GM18909 (cell line): Measurements from ENCODE around the gene GRIN2A.
A peak's percentile ranks its signal among the peaks of the same experiment; 100 is the strongest.

Source experiments
- ATAC-seq: cut with Tn5 transposase; IDR thresholded peaks from one replicate; pipeline ENCODE4 v1.9.1; 2021; ENCODE audit warnings: mild to moderate bottlenecking; ENCODE audit not compliant: unreplicated experiment, poor library complexity

The GRIN2A gene

GRCh38 chr16:10189861-10190390 lies 7.7 kb upstream of the GRIN2A start:
- ATAC-seq, result no peak

- no peak for ATAC-seq
Measured at GRCh38 chr16:10188236-10188635, 6.0 kb upstream of the GRIN2A start.

- ATAC-seq, result peak; percentile 56
Measured at GRCh38 chr16:10181196-10182162, 749 bp downstream of the GRIN2A start.

GRCh38 chr16:10180771-10181163 lies 1.5 kb downstream of the GRIN2A start:
- no peak for ATAC-seq

GRCh38 chr16:10180042-10180770 lies 2.0 kb downstream of the GRIN2A start:
- ATAC-seq, result no peak

- no peak for ATAC-seq
Measured at GRCh38 chr16:10178526-10178925, 3.7 kb downstream of the GRIN2A start.

- ATAC-seq, result no peak
Measured at GRCh38 chr16:10178080-10178479, 4.1 kb downstream of the GRIN2A start.

- ATAC-seq, result no peak
Measured at GRCh38 chr16:10172848-10173655, 9.2 kb downstream of the GRIN2A start.

- ATAC-seq, result no peak
Measured at GRCh38 chr16:10171221-10171620, 11.0 kb downstream of the GRIN2A start.

GRCh38 chr16:10169904-10170410 lies 12.3 kb downstream of the GRIN2A start:
- no peak for ATAC-seq

- no peak for ATAC-seq
Measured at GRCh38 chr16:10169031-10169430, 13.2 kb downstream of the GRIN2A start.

- no peak for ATAC-seq
Measured at GRCh38 chr16:10168258-10168657, 14.0 kb downstream of the GRIN2A start.

GRCh38 chr16:10165643-10166042 lies 16.6 kb downstream of the GRIN2A start:
- no peak for ATAC-seq

GRCh38 chr16:10162981-10163380 lies 19.2 kb downstream of the GRIN2A start:
- ATAC-seq, result no peak

GRCh38 chr16:10156099-10156498 lies 26.1 kb downstream of the GRIN2A start:
- no peak for ATAC-seq

GRCh38 chr16:10154389-10154788 lies 27.8 kb downstream of the GRIN2A start:
- ATAC-seq, result no peak

- no peak for ATAC-seq
Measured at GRCh38 chr16:10153985-10154384, 28.2 kb downstream of the GRIN2A start.

GRCh38 chr16:10151718-10152117 lies 30.5 kb downstream of the GRIN2A start:
- ATAC-seq, result no peak

- no peak for ATAC-seq
Measured at GRCh38 chr16:10150906-10151305, 31.3 kb downstream of the GRIN2A start.

GRCh38 chr16:10145542-10146035 lies 36.6 kb downstream of the GRIN2A start:
- no peak for ATAC-seq
